ENCODE measurements around the gene NHLRC1.

The NHLRC1 gene

DNA sequence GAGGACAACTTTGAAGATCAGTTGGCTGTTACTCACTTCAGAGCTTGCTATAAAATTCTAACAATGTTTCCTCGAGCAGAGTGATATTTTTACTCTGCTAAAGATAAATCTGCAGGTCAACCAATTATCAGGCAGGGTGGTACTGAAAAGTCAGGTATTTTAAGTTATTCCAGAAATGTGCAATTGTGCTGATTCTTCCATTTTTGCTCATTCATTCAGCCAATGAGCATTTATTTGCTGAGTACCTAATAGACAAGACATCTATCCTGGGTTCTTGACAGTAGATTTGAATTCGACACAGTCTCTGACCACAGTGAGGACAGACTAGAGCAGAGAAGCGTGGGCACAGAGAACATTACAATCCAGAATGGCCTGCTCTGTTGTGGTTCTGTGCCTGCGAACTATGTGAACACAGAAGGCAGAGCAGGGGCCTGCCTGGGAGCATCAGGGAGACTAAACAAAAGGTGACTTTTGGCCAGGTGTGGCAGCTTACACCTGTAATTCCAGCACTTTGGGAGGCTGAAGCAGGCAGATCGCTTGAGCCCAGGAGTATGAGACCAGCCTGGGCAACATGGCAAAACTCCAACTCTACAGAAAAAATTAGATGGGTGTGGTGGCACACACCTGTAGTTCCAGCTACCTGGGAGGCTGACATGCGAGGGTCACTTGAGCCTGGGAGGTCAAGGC lies 17.6 kb upstream of the NHLRC1 start:
- no peak for DNase-seq (ENCODE audit: low spot score)

DNA sequence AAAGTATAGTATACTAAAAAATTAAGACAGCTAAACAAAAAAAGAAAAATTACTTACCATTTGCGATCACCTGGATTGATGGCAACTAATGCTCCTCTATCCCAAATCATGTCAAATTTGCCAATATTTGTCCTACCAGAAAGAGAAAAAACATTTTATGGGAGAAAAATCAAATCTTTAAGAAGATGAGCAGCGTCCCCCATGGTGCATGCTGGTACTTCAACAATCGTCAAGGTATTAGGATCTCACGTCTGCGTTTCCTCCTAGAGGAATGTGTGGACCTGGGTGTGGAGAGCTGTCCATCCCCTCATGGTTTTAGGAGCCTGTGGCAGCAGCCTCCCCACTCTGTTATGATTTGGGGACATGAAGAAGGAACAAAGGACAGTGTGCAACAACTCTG lies 16.4 kb upstream of the NHLRC1 start:
- no peak for DNase-seq (ENCODE audit: low spot score)

DNA sequence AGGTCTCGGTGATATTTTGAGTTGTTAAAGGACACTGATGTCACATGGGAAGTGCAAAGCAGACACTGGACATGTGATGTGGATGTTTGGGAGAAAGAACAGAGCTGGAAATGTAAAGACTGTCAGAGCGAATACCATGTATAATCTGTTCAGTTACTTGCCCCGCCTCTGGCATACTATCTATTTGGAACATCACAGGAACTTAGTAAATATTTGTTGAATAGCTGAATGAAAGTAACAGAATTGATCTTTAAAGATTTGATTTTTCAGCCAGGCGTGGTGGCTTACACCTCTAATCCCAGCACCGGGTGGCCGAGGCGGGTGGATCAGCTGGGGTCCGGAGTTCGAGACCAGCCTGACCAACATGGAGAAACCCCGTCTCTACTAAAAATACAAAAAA lies 13.8 kb upstream of the NHLRC1 start:
- DNase-seq (ENCODE audit: low spot score): no peak

DNA sequence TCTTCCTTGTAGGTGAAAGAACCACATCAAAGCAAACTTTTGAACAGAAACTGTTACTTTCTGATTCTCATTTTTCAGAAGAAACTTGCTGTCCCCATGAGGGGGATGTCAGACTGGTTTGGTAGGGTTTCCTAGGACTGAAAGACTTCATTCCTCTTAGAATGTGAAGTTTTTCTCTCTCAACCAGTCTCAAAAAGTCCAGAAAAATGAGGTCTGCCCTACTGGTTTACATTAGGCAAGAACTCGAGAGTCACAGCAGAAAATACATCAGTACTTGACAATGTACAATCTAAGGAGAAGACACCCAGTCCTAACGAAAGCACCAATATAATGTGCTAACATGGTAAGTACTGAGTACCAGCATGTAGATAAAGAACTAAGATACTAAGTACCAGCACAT lies 12.7 kb upstream of the NHLRC1 start:
- no peak for DNase-seq (ENCODE audit: low spot score)

DNA sequence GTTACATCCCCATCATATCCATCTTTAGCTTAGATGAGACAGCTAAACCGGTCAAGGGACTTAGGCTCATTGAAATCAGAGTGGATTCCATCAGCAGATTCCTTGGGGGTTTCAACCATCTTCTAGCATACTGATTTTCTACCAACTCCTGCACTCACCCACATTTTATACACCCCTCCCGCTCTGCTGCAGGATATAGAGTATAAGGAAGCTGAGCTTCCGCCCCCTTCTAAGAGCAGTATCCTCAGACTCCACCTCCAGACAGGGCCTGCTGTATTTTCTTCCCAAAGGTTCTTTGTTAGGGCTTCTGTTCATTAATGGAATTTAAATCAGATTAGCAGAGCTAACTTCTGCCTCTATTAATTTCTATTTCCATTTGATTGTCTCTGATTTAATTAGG lies 9.9 kb upstream of the NHLRC1 start:
- DNase-seq (ENCODE audit: low spot score): no peak

DNA sequence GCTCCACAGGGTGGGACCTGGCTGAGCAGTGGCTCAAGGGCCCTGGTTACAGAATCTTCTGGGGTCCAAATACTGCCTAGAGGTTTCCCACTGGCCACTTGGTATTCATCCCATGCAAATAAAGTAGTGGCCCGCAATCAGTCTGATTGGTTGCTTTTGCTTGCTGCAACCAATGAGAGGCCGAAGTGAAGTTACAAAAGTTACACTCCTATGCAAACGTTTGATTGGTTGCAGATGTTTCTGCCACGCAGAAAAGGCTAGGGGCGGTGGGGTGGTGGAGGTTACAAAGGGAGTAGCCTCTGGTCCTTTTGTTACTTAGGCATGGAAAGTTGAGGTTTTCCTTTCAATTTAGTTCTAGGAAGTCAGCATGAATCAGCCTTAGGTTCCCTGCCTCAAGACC lies 3.6 kb upstream of the NHLRC1 start:
- no peak for DNase-seq (ENCODE audit: low spot score)

DNA sequence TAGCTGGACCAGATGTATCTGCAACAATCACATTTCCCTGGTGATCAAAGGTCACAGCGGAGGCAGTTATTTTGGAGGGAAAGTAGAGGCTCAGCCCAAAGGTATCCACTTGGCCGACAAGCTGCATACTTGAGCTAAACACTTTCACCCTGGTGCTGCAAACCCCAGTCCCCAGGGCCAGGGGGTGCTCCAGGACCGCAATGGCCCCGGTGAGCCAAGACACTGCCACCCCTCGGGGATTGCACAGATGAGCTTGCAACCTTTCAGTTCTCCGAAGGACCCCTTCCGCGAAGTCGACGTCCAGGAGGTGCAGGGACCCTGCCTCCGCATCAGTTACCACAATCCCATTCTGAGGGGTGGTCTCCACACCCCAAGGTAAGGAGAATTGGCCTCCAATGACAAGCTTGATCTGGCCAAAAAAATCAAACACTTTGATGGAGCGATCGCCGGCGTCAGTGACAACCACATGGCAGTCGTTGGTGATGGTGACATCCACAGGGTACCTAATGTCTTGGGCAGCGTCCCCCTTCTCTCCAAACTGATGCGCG lies 823 bp downstream of the NHLRC1 start:
- DNase-seq (ENCODE audit: low spot score): no peak

DNA sequence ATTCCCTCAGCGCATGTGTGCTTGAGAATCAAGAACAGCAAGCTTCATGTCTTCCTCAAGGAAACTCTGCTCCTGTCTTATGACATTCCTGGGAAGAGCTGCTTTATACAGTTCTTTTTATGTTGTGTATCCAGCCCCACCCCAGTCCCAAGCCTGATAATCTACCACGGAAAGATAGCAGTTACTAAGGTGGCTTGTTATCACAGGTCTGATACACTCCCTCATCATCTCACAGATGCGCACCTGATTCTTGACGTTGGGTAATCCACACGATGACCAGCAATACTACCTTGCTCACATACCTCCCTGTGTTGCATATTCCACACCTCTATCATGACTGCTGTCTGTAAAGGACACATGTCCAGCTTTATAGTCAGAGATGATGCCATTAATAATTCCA lies 3.2 kb downstream of the NHLRC1 start:
- DNase-seq (ENCODE audit: low spot score): no peak

DNA sequence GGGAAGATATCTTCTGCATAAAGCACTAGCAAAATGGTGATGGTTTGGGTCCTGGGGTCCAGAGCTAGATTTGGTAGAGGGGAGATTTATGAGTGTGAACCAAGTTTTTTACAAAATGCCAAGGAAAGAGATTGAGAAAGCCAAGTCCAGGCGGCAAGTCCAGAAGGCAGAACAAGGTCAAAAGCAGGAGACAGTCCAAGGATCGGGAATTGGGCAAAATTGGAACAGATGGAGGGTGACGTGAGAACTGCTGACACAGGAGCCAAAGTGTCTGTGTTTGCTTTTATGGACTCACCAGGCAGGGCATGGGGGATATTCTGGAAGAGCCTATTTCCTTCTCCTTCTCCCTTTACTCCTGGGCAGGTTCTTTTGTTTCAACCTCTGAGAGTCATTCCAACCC lies 4.1 kb downstream of the NHLRC1 start:
- no peak for DNase-seq (ENCODE audit: low spot score)

DNA sequence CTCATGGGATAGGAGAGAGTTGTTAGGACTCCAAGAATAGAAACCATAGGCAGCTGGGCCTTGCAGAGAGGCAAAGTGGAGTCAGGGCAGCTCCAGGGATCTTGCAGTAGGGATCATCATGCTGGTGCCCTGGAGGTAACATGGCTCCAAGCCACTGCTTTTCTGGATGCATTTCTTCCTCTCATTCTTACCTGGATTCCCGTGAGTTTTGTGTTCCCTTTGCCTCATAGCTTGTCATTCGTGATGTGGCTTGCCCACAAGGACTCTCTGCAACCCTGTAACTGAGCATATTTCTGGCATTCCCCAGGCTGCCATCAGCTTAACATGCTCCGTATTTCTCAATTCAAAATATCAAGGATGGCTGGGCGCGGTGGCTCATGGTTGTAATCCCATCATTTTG lies 5.3 kb downstream of the NHLRC1 start:
- DNase-seq (ENCODE audit: low spot score): no peak

DNA sequence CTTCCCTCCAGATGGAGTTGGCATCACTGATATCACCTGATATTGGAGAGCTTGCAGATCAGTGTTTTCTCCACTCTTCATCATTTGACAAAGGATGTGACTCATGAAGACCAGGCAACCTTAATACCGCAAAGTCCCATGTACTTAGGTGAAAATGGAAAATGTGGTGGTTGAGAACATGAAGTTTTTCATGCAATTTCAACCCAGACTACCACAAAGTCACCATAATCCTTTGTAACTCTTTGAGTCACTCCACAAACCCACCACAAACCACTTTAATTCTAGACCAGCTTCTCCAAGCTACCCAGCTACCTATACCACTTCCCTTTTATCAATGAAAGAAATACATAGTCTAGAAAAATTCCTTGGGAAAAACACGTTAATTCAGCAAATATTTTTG lies 7.1 kb downstream of the NHLRC1 start:
- DNase-seq (ENCODE audit: low spot score): no peak

DNA sequence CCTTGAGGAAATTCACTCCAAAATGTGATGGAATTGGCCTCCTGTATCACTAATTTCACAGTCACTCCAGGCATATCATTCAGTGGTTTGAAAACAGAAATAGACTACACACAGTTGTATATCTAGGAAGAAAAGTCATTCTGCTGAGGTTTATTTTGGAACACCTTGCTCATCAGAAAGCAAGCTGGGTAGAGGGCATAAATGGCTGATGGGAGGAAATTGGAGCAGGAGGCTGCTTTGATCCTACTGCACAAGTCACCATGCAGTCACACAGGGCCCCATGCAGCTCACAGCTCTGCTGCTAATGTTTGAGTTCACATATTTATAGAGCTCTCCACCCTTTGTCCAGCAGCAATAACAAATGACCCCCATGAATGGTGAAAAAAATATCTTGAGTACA lies 12.3 kb downstream of the NHLRC1 start:
- no peak for DNase-seq (ENCODE audit: low spot score)

DNA sequence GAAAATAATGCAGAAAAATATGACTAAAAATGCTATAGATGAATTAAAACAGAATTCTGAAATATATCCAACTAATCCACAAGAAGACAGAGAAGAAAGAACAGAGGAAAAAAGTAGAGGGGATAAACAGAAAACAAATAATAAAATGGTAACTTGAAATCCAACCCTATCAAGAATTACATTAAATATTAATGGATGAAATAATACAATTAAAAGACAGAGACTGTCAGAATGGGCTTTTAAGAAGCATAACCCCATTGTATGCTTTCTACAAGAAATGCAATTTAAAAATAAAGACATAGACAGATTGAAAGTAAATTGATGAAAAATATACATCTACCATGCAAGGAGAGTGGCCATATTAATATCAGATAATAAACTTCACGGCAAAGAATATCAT lies 15.4 kb downstream of the NHLRC1 start:
- no peak for DNase-seq (ENCODE audit: low spot score)

DNA sequence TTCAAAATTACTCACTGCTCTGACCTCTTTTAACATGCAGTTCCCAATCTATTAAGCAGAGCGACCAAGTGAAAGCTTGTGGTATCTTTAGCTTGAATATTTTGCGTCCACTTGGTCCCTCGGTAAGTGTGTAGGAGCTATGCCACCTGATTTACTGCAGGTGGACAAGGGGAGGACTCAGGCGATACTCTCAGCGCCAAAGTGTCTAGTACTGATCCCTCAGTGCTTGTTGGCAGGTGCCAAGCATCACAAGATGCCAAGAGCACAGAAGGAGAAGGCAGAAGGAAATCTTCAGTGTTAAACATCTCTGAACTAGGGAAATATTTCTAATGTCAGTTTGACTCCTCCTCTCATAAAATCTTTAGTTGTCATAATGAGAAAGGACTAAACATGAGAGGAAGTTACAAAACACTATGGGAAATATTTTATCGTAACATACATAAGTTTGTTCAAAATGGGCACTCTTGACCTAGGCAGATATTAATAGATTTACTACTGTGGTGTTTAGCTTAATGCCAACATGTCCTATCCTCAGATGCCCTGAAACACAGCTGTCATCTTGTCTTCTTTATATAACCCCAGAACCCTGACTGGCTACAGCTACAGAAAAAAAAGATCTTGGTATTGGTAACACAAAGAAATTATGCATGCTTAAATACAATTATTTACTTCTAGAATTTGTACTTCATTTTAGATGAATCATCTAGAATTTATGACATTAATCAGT lies 19.5 kb downstream of the NHLRC1 start:
- no peak for DNase-seq (ENCODE audit: low spot score)

DNA sequence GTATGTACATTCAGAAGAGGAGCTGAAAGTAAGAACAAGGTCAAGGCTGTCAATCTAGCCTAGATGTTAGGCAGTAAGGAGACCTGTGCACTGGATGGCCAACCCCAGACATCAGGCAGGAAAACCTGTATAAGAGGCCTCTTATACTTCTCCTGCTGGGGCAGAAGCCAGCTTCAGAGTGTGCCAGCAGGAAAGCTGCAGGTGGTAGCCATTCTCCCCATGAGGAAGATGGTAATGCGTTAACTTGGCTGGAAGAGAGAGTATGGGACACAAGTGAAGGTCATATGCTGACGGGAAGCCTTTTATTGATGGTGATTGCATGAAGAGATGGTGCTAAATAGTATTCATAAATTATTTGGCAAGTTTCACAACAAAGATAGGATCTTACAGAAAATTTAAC lies 20.6 kb downstream of the NHLRC1 start:
- no peak for DNase-seq (ENCODE audit: low spot score)

DNA sequence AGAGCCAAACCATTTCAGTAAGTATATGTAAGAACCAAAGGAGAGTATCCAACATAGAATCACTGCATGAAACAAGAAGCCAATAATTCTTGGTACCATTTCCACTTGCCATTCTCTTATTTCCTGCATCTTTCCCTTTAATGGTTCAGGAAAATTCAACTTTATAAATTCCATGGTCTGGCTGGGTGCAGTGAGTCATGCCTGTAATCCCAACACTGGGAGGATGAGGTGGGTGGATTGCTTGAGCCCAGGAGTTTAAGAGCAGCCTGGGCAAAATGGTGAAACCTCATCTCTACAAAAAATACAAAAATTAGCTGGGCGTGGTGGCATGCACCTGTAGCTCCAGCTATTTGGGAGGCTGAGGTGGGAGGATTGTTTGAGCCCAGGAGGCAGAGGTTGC lies 21.2 kb downstream of the NHLRC1 start:
- DNase-seq (ENCODE audit: low spot score): no peak

DNA sequence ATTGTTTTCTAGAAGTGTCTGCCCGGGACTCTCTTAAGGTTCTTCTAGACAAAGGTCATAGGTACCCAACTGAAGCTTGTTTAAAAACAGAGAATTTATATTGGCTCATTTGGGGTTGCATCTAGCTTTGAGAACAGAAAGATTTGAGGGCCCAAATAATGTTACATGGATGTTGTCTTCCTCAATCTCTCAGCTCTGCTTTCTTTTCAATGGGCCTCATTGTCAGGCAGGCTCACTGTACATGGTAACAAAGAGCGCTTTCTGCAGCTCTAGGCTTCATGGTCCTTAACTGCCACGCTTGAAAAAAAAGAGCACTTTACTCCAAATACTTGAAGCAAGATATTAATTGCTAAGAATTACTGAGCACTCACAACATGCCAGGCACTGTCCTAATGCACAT lies 22.2 kb downstream of the NHLRC1 start:
- no peak for DNase-seq (ENCODE audit: low spot score)

DNA sequence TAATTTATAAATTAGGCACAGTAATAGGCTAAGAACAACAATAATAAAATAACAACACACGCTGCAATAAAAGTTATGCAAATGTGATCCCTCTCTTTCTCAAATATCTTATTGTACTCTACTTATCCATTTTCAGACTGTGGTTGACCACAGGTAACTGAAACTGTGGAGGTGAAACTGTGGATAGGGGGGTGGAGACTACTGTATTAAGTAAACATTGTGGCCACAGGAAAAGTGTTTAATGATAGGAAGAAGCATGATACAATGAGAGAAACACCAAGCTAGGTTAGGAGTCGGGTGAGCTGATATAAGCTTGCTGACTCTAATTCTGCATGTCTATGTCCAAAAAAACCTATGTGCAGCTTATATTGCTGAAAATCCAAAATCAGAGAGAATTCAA lies 23.0 kb downstream of the NHLRC1 start:
- DNase-seq (ENCODE audit: low spot score): peak; percentile 88

DNA sequence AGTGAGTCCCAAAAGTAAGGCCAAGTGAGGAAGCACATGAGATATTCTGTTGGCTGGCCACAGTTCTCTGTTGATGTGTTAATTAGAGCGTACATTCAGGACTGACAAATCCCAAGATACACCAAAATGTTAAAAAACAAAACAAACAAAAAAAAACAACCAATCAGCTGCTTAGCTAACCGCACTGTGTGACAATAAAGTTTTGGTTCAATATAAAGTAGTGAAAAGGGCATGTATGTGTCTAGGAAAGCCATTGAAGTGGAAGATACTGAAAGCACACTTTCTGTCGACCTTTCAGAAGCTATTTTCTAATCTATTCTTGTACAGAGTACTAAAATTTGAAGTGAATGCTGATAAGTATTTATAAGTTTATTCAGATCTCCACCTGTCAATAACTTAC lies 26.1 kb downstream of the NHLRC1 start:
- DNase-seq (ENCODE audit: low spot score): no peak

DNA sequence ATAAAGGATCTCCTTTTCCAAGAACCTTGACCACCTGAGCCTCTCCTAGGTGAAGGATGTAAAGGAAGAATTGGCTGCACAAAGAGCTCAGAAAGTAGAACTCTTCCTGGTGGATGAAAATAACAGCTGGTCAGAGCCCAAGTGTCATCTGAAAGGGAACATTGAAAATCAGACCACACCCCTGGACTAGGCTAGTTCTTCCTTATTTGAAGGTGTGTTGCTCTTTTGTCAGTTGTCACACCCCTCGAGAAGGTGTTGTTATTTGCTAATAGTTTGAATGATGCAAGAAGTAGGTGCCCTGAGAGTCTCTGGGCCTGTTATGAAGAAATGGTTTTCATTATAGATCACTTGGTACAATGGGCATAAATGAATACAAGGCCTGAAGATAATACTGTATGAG lies 31.1 kb downstream of the NHLRC1 start:
- DNase-seq (ENCODE audit: low spot score): no peak

DNA sequence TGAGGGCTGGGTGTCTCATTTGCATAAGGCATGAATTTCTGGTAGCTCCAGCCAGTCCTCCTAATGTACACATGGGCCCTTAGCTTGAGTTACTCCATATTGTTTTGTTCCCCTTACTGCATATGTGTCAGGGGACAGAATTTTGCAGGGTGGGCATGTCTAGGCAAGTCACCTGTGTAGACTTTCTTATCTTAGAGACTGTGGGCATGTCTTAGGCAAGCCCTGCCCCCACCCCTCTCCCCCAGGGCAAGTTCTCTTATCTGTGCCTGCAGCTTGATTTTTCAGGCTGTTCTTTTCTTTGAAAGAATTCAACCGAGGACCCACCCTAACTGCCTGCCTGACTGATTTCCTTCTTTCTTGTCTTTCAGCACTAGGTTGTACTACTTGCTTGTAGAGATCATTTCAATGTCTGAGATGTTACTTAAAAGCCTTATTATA lies 32.1 kb downstream of the NHLRC1 start:
- no peak for DNase-seq (ENCODE audit: low spot score)

DNA sequence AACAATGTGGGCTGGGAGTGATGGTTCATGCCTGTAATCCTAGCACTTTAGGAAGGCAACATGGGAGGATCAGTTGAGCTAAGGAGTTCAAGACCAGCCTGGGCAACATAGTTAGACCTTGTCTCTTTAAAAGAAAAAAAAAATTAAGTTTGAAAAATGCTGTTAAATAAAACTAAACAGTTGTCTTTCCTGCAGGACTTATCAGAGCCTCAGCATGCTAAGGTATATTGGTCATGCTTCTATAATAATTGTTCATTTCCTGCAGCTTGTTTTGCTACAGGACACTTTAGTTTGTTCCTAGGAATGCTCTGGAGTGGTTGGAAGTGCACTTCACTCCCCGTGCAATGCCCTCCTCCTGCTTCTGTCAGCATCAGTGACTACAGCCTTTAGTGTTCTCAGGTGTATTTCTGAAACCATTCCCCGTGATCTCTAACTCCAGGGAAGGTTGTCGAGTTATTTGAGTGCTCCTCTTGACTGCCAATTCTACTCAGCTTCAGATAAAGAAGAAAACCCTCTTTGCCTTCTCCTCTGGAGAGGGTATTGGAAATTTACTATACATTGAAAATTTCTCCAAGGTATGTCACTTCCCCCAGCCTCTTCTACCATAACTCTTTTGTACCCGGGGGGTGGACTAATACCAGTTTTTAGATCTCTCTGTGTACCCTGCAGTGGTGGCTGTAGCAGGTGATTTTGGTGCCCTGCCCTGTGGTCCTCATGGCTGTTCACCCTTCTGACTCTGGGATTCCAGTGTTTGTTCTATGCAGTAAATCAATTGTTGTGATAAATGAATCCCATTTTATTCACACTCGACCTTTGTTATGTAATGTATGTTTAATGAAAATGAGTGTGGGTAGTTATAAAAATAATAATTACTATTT lies 33.8 kb downstream of the NHLRC1 start:
- DNase-seq (ENCODE audit: low spot score): no peak

Measured in SW480 (cell line).